HL-60 (cell line): ENCODE measurements around the gene CPSF3.

Experiments
- CTCF ChIP-seq: IDR thresholded peaks from one replicate; pipeline ENCODE4 v1.5.1; 2011; ENCODE audit warnings: low read length, control low read depth, inconsistent platforms; ENCODE audit not compliant: insufficient read depth
- GABPA ChIP-seq: IDR thresholded peaks from 2 replicates; pipeline ENCODE4 v1.6.1; 2012; ENCODE audit warnings: low read depth
- POLR2AphosphoS5 ChIP-seq: IDR thresholded peaks from 2 replicates; pipeline ENCODE4 v1.6.1; 2012; ENCODE audit warnings: low read depth
- SPI1 ChIP-seq: IDR thresholded peaks from 2 replicates; pipeline ENCODE4 v1.6.1; 2012; ENCODE audit warnings: low read depth, mild to moderate bottlenecking, borderline replicate concordance

GRCh38 chr2:9477914-9478313 is 54.5 kb downstream of the CPSF3 start:
- TF ChIP-seq CTCF = no peak
- no peak for TF ChIP-seq SPI1
- no peak for TF ChIP-seq POLR2AphosphoS5
- no peak for TF ChIP-seq GABPA
